ACC112 (cell line): Measurements from ENCODE around the gene SPATS2L.

Source experiments
- H2AFZ ChIP-seq: fragments of 200-600 bp; sonication (generic); one replicate; pipeline ENCODE4 v1.6.0; 2017; ENCODE audit warnings: antibody characterized with exemption, low read length; ENCODE audit not compliant: unreplicated experiment
- H3K27ac ChIP-seq: fragments of 200-600 bp; sonication (generic); 2 replicates; pipeline ENCODE4 v1.5.1; 2014; ENCODE audit warnings: low read depth, mild to moderate bottlenecking, antibody characterized with exemption, low read length, moderate library complexity
- H3K27me3 ChIP-seq: fragments of 200-600 bp; sonication (generic); 2 replicates; pipeline ENCODE4 v1.6.1; 2014; ENCODE audit warnings: mild to moderate bottlenecking, antibody characterized with exemption, low read length, moderate library complexity, mixed read lengths; ENCODE audit not compliant: insufficient read depth
- H3K36me3 ChIP-seq: fragments of 200-600 bp; sonication (generic); 2 replicates; pipeline ENCODE4 v1.6.1; 2016; ENCODE audit warnings: mild to moderate bottlenecking, antibody characterized with exemption, low read length, moderate library complexity, mixed read lengths; ENCODE audit not compliant: insufficient read depth
- H3K4me1 ChIP-seq: fragments of 200-600 bp; sonication (generic); one replicate; pipeline ENCODE4 v1.6.1; 2016; ENCODE audit warnings: low read length, mixed read lengths; ENCODE audit not compliant: insufficient read depth, unreplicated experiment, control insufficient read depth
- H3K4me3 ChIP-seq: fragments of 200-600 bp; sonication (generic); 2 replicates; pipeline ENCODE4 v1.5.1; 2014; ENCODE audit warnings: mild to moderate bottlenecking, low read depth, low read length
- H3K79me2 ChIP-seq: fragments of 200-600 bp; sonication (generic); one replicate; pipeline ENCODE4 v1.6.0; 2016; ENCODE audit warnings: low read length; ENCODE audit not compliant: control insufficient read depth, unreplicated experiment, insufficient read depth

Gene SPATS2L

DNA sequence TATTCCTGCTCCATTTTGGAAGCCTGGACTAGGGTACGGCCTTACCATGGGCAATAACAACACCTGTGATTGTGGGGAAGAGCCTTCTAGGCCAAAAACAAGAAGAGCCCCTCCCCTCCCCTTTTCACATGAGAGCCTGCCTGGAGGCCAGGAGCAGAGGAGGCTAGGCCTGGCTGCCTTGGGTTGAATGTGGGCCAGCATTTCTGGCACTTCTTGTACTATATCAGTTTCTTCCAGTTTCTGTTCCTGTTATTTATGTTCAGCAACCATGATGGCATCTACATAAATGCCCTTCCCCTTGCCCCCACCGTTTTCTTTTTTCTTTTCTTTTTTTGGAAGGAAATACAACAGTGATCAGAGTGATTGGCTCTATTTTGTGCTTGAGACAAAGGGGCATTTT lies 145.0 kb downstream of the SPATS2L start:
- peaks cover 32% of the 10 kb centered on the region for H3K4me1 ChIP-seq
- peaks cover 8% of the 10 kb centered on the region; the same call in 1 of the 2 replicates for H3K36me3 ChIP-seq
- H3K79me2 ChIP-seq: no peaks in the 10 kb centered on the region
- H3K4me3 ChIP-seq: no peak overlapping the region
- no peaks in the 10 kb centered on the region for H3K27me3 ChIP-seq
- H3K27ac ChIP-seq: no peak overlapping the region
- H2AFZ ChIP-seq: no peak overlapping the region

GRCh38 chr2:200452377-200452776 lies 145.9 kb downstream of the SPATS2L start:
- Histone ChIP-seq H3K36me3 (peaks cover 8% of the 10 kb centered on the region; the same call in 1 of the 2 replicates), H3K27me3 (no peaks in the 10 kb centered on the region), H3K4me3 (no peak overlapping the region), H3K4me1 (peaks cover 28% of the 10 kb centered on the region), H3K79me2 (no peaks in the 10 kb centered on the region), H2AFZ (no peak overlapping the region), H3K27ac (no peak overlapping the region)

DNA sequence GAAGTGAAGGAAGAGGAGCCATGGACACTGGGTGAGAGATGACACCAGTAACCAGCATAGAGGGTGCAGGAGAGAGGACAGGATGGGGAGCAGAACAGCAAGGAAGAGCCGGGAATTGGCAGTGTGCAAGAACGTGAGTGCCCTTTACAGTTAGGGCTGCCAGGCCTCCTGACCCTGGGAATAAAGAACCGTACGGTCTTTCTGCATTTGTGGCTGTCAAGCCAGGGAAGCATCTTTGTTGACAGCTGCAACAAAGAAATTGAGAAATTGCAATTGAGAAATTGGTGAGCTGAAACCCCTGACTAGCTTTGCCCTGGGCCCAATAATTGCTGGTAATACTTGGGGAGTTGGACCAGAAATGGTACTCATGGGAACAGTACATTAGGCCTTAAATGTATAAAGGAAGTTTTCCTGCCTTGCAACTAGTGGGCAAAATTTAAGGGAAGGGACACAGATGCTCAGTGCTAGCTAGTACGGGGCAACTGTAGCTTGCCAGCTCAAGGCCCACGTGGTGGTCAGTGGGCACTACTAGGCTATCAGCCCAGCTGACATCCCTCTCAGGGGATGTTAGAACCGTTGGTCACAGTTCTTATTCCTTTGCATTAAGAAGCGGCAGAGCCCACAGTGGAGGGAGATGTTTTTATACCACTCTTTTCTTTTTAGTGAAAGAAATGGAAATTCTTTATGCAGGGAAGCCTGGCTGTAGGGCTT lies 146.8 kb downstream of the SPATS2L start:
- Histone ChIP-seq H3K27me3 (no peaks in the 10 kb centered on the region), H3K4me1 (peaks cover 28% of the 10 kb centered on the region), H3K27ac (no peak overlapping the region), H3K4me3 (no peak overlapping the region), H2AFZ (no peak overlapping the region), H3K79me2 (no peaks in the 10 kb centered on the region), H3K36me3 (peaks cover 11% of the 10 kb centered on the region; the same call in 1 of the 2 replicates)

DNA sequence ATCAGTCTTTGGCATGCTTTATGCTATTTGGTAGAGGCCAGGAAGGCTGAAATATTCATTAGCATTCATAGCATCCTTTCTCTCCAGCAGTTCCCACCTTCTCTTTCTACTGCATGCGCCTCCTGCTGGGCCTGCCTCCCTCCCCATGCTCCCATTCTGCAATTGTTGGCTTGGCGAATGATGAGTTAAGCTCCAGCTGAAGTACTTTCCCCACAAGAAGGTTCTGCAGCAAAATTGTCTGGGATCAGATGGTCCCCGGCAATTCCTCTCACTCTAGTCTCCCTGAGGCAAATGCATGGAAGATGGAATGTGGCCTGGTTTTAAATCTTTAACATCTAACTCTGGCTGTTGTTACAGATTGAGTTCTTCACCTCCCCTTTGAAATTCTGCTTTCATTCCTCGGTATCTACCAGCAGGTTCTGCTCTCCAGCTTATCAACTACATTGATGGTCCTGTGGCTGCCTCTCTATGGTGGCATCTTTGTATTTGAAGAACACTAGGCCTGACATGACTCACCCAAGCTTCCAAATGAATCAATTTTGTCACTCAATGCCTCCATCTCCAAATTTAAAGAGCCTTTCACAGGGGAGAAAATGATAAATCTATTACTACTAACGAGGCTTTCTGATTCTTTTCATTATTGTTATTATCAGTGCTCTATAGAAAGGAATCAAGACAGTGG lies 147.5 kb downstream of the SPATS2L start:
- Histone ChIP-seq H2AFZ (no peak overlapping the region), H3K79me2 (no peaks in the 10 kb centered on the region), H3K27ac (no peak overlapping the region), H3K4me3 (no peak overlapping the region), H3K27me3 (no peaks in the 10 kb centered on the region), H3K4me1 (peaks cover 28% of the 10 kb centered on the region), H3K36me3 (peaks cover 7% of the 10 kb centered on the region; the same call in 1 of the 2 replicates)

DNA sequence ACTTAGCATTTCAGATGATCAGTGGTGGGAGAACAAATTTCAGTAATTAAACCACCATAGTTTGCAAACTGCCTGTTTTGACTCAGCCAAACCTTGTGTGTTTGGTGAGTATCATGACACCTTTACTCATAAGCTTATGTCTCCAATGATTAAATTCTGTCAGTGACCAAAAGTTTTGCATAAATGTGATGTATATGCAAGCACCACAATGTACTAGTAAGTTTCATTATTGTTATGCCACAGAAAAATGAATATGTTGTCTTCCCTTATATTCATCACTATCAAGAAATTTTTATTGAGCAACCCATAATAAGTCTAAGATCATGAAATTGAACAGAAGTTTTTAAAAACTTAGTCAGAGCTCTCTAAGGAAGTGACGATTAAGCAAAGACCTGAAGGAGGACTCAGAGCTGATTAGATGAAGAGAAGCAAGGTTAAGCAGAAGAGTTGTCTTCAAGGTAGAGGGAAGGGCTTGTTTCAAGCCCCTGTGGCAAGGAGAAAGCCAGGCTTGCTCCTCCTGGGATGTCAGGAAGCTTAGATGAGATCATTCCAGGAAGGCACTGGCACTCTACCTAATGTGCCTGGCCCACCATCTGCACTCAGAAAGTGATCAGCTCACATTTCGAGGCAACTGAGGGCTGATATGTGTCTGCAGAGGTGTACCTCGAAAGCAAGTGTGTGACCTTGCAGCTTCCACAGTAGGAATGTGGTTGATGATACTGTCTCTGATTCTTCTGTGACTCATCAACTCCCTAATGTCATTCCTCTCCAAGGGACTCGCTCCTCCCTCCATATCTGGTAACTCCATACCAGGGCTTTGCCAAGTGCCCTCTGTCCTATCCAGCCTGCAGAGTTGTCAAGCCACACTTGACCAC lies 148.7 kb downstream of the SPATS2L start:
- H3K79me2 ChIP-seq: no peaks in the 10 kb centered on the region
- H3K4me1 ChIP-seq: peaks cover 28% of the 10 kb centered on the region
- peak overlapping the region; percentile 57 for H3K27ac ChIP-seq
- H3K27me3 ChIP-seq: no peaks in the 10 kb centered on the region
- H3K4me3 ChIP-seq: peak overlapping the region; percentile 8; the same call in 1 of the 2 replicates
- no peak overlapping the region for H2AFZ ChIP-seq
- H3K36me3 ChIP-seq: peaks cover 7% of the 10 kb centered on the region

DNA sequence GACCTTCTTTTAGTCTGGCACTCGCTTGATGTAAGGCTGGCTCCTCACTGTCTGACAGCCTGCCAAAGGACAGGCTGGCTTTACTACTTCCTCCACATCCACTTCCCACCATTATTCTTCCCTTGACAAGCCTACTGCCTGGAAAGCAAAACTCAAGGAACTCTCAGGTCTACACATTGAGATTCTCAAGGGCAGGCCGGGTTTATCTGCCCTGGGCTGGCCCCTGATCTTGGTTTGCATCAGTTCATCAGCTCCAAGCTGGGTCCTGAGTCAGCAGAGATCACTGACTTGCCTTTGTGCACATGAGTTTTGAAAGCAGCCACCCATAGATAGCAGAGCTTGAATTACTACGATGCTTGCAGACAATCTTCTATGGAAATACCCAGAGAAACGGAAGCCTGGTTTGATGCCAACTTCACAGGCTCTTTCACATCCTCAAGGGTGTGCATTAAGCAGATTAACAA lies 149.5 kb downstream of the SPATS2L start:
- Histone ChIP-seq H2AFZ (no peak overlapping the region), H3K4me1 (peaks cover 28% of the 10 kb centered on the region)

DNA sequence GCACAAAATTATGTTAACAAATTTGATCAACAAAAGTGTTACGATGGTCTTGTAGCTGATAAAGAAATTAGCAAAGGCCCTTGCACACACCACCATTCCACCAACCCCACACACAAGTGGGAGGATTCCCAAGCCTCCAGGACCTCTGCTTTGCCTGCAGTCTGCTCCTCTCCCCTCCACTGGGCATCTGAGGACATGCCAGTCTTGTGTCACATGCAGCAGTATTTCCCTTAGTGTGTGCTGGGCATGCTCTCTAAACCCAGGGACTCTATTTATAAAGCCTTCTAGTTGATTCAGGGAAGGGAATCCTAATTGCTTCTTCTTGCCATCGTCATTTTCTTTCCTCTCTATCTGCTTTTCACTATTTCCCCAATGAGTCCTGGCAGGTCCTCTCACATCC lies 150.1 kb downstream of the SPATS2L start:
- Histone ChIP-seq H3K79me2 (no peaks in the 10 kb centered on the region), H3K27ac (no peak overlapping the region), H3K4me1 (peaks cover 28% of the 10 kb centered on the region), H2AFZ (no peak overlapping the region), H3K36me3 (peaks cover 7% of the 10 kb centered on the region), H3K27me3 (no peaks in the 10 kb centered on the region), H3K4me3 (no peak overlapping the region)

More for the DNA sequence above, 149.5 kb downstream of the SPATS2L start:
- H3K79me2 ChIP-seq: no peaks in the 10 kb centered on the region
- peak overlapping the region; percentile 8; the same call in 1 of the 2 replicates for H3K4me3 ChIP-seq
- H3K27me3 ChIP-seq: no peaks in the 10 kb centered on the region
- peak overlapping the region; percentile 57; the same call in 1 of the 2 replicates for H3K27ac ChIP-seq
- peaks cover 7% of the 10 kb centered on the region for H3K36me3 ChIP-seq

GRCh38 chr2:200459101-200459500 lies 152.6 kb downstream of the SPATS2L start:
- H3K4me3 ChIP-seq: no peak overlapping the region
- peaks cover 20% of the 10 kb centered on the region for H3K36me3 ChIP-seq
- peaks cover 25% of the 10 kb centered on the region for H3K4me1 ChIP-seq
- H3K27ac ChIP-seq: no peak overlapping the region
- no peaks in the 10 kb centered on the region for H3K27me3 ChIP-seq
- H2AFZ ChIP-seq: no peak overlapping the region
- H3K79me2 ChIP-seq: no peaks in the 10 kb centered on the region

DNA sequence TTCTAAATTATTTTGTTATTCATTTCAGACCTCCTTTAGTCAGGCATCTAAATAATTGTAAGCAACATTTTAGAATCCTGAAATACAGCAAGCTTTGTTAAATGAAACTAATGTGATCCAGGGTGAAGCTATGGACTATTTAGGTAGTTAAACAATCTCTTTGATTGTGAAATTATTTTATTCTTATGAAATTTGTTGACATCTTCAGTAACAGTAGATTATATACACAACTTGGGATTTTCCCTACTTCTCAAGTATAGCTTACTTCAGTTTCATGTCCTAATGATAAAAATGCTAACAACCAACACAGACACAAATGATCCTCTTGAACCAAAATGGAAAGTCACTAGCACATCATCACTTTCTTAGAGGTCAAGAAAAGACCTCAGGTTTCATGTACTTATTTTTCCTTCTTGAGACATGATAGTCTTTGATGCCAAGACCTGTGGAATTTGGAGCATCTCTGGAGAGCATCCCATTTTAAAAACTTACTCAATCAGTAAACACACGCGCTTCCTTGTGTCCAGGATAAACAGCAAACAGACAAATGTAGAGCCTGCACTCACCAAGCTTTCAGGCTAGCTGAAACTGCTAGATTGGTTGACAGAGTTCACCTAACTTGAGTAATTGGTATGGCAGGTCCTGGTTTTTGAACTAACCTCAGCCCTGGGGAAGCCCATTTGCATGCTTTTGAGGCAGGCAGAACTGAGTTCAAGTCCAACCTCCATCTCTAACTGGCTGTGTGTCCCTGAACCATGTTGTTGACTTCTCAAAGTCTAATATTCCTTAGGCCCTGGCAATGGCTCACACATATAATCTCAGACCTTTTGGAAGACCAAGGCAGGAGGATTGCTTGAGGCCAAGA lies 155.6 kb downstream of the SPATS2L start:
- Histone ChIP-seq H3K79me2 (no peaks in the 10 kb centered on the region), H3K36me3 (peaks cover 23% of the 10 kb centered on the region), H3K27ac (no peak overlapping the region), H3K4me1 (peaks cover 12% of the 10 kb centered on the region), H3K27me3 (no peaks in the 10 kb centered on the region), H2AFZ (no peak overlapping the region), H3K4me3 (no peak overlapping the region)

DNA sequence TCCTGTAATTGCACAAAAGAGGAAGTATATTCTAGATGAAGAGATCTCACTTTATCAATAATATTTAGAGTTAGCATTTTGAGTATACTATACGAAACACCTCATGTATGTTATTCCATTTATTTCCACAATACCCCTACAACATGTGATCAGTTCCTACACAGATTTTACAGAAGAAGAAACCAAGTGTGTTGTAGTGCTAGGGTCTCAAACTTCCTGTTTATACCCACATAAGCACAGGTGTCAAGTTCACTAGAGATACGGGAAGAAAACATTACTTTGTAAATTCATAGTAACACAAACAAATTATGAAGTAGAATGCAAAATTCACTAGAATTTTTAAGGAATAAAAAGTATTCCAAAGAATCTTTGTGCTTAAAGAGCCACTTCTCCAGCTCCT lies 157.0 kb downstream of the SPATS2L start:
- peaks cover 14% of the 10 kb centered on the region for H3K4me1 ChIP-seq
- H2AFZ ChIP-seq: no peak overlapping the region
- no peak overlapping the region for H3K27ac ChIP-seq
- no peaks in the 10 kb centered on the region for H3K27me3 ChIP-seq
- H3K4me3 ChIP-seq: no peak overlapping the region
- H3K36me3 ChIP-seq: peaks cover 20% of the 10 kb centered on the region
- no peaks in the 10 kb centered on the region for H3K79me2 ChIP-seq
